Activated CD8-positive, alpha-beta memory T cell treated with anti-CD3 and anti-CD28 coated beads, Interleukin-2, amount 50 U/mL, for 1 hour (primary cell): Measurements from ENCODE around the gene PTPRZ1.

Experiments used
- DNase-seq: peaks from one replicate; pipeline ENCODE4 v3.0.0-alpha.2; 2020; ENCODE audit errors: extremely low read depth

The PTPRZ1 gene

GRCh38 chr7:122055073-122055472 lies 182.1 kb downstream of the PTPRZ1 start:
- DNase-seq = no peak

DNA sequence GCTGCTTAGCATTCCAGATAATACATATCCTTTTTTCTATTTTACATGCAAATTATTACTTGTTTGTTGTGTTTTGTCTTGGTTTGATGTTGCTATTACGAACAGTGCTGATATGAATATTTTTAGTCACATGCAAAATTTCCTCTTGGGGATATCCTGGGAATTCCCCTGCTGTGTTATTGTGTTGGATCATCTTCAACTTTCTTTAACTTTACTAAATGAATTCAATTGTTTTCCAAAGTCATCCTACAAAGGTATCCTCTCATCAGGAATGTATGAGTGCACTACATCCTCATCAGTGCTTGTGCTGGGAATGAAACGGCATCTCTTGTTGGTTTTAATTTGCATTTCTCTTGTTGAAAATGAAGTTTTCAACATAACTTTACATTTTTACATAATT lies 184.0 kb downstream of the PTPRZ1 start:
- DNase-seq = no peak

DNA sequence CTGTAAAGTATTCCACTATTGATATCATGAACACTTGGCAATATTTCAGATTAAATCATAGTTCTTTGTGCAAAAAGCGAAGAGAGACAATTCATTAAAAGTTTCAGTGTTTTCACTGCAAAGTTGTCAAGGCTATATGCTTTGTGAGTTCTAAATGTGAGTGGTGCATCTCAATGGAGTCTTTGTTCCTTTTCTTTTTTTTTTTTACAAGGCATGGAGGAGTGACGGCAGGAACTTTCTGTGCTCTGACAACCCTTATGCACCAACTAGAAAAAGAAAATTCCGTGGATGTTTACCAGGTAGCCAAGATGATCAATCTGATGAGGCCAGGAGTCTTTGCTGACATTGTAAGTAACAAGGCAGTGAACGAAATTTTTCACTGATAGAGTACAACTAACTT lies 186.6 kb downstream of the PTPRZ1 start:
- DNase-seq = no peak

DNA sequence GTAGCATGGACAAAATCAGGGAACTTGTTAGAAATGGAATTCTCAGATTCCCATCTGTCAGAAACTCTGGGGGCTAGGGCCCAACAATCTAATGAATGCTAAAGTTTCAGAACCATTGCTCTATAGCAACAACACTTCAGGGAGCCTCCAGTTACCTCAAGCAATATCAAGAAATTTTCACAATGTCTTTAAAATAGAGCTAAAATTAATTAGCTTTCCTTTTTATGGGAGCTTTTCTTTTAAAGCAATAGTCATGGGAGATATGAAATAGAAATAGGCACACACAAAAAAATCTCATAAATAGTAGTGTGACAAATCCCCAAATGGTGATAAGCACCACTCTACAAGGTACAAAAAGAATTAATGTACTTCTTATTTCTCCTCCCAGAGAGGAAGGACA lies 190.2 kb downstream of the PTPRZ1 start:
- DNase-seq = no peak

DNA sequence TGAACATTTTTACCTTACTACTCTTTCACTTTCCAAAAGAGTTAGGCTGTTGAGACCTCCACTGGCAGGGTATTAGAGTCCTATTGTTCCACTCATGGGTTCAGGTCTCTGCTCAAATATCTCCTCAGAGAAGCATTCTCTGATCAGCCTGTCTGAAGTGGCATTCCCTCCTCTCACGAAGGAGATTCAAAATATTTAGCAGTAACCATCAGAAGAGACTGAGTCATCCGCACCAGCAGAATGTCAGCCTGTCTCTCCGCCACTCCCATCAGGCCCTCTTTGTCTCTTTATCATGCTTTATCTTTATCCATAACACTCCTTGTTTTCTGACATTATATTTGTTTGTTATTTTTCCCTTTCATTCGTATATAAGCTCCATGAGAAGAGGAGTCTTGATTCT lies 192.0 kb downstream of the PTPRZ1 start:
- no peak for DNase-seq

GRCh38 chr7:122067077-122067476 lies 194.1 kb downstream of the PTPRZ1 start:
- DNase-seq = no peak

GRCh38 chr7:122068046-122068445 lies 195.1 kb downstream of the PTPRZ1 start:
- DNase-seq = no peak

DNA sequence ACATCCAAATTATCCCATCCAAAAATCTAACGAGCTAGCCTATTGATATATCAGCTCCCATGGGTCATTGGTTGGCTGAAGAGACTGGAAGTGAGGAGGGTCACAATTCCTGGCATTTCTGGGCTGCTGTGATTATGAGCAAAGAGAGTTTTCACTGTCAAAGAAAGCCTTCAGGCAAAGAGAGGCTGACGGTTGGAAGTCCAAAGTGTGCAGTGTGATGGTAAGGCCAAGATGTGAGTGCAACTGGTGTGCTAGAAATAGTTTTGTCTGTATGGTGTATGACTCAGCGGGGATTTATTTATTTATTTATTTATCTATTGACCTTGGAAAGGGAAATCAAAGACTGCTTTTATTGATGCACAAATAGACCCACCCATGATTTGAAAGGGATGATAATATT lies 196.0 kb downstream of the PTPRZ1 start:
- no peak for DNase-seq

- DNase-seq = no peak
These were observed 197.1 kb downstream of the PTPRZ1 start for GRCh38 chr7:122070062-122070461.

GRCh38 chr7:122070834-122071233 lies 197.9 kb downstream of the PTPRZ1 start:
- DNase-seq = no peak

GRCh38 chr7:122072272-122072671 lies 199.3 kb downstream of the PTPRZ1 start:
- no peak for DNase-seq

DNA sequence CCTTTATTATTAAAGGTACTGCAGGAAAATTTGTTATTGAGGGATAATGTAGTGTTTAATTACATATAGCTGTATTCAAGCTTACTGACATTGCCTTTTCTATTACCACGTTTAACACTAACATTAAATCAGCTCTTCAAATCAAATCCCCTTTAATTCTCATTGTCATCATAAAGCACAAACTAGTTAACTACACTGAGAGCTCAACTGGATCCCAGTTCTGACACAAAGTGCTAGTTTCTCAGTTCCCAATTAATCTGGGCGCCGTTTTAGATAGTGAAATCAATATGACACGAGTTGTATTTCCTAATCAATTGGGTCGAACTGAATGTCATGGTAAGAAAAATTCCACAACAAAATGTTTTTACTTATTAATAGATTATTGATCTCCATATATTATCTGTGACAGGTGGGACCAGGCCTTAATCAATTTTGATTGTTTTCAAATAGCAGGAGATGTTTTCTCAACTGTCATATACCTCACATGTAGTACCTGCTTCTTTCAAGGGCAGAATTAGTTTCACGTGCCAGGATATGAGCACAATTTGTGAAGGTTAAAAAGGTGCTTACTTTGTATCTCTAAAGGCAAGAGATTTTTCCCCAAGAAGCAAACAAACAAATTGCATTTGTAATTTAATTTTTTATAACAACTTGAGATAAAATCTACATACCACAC lies 200.1 kb downstream of the PTPRZ1 start:
- DNase-seq = no peak

DNA sequence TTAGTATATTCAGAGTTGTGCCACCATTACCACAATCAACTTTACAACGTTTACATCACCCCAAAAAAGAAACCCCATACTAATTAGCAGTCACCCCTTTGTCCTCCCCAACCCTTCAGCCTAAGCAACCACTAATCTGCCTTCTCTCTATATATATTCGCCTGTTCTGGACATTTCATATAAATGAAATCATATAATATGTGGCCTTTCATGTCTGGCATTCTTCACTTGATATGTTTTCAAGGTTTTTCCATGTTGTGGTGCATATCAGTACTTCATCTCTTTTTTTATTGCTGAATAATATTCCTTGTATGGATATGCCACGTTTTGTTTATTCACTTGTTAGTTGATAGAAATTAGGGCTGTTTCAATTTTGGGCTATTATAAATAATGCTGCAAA lies 200.7 kb downstream of the PTPRZ1 start:
- no peak for DNase-seq

- no peak for DNase-seq
These were observed 209.2 kb downstream of the PTPRZ1 start for GRCh38 chr7:122082160-122082559.

DNA sequence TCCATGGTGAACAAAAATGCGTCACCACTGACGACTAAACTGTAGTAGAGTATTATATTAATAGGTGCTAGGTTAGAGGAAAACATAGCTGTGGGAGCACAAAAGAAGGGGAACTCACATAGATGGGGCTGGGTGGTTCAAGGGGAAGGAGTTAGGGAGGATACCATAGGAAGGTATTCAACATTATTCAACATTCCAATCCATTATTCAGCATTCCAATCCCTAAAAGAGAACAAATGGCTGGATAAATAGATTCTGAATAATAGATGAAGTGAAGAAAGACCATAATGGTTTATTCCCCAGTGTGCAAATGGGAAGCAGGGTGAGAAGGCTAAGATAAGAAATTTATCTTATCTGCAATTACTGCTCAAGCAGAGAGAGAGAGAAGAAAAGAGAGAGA lies 209.7 kb downstream of the PTPRZ1 start:
- DNase-seq = no peak

DNA sequence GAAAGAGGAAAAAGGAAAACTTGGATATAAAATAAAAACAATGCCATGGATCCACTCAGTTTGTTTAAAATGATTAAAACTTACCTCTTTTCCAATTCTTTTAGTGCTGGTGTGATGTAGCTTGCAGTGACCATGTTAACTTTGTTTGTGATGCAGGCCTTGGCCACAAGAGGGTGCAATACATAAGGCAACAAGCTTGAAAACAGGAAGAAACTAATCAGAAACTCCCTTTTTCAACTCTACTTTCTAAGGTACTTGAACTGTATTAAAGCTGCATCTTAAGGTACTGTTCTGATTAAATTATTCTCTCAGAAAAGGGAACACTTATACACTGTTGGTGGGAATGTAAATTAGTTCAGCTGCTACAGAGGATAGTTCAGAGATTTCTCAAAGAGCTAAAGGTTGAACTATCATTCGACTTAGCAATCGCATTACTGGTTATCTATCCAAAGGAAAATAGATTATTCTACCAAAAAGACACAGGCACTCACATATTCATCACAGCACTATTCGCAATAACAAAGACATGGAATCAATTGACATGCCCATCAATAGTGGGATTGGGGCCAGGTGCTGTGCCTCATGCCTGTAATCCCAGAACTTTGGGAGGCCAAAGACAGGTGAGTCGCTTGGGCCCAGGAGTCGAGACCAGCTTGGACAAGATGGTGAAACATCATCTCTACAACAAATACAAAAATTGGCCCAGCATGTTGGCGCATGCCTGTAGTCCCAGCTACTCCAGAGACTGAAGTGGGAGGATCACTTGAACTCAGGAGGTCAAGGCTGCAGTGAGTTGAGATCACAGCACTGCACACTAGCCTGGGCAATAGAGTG lies 220.2 kb downstream of the PTPRZ1 start:
- peak; percentile 1 for DNase-seq

- DNase-seq = no peak
These were observed 221.6 kb downstream of the PTPRZ1 start for GRCh38 chr7:122094549-122094948.

- no peak for DNase-seq
These were observed 222.7 kb downstream of the PTPRZ1 start for GRCh38 chr7:122095642-122096041.

- no peak for DNase-seq
These were observed 227.1 kb downstream of the PTPRZ1 start for GRCh38 chr7:122100021-122100420.

DNA sequence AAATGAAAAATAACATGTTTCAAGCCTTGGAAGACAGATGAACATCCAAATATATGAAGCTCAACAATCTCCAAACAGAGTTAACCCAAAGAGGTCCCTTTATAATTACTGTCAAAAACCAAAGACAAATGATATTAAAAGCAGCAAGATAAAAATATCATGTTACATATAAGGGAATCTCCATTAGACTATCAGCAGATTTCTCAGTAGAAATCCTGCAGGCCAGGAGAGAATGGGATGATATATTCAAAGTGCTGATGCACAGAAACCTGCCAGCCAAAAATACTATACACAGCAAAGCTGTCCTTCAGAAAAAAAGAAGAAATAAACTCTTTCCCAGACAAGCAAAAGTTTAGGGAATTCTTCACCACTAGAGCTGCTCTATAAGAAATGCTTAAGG lies 230.1 kb downstream of the PTPRZ1 start:
- no peak for DNase-seq
